ENCODE data around the gene MCC.

- TF ChIP-seq, protein P1, sequence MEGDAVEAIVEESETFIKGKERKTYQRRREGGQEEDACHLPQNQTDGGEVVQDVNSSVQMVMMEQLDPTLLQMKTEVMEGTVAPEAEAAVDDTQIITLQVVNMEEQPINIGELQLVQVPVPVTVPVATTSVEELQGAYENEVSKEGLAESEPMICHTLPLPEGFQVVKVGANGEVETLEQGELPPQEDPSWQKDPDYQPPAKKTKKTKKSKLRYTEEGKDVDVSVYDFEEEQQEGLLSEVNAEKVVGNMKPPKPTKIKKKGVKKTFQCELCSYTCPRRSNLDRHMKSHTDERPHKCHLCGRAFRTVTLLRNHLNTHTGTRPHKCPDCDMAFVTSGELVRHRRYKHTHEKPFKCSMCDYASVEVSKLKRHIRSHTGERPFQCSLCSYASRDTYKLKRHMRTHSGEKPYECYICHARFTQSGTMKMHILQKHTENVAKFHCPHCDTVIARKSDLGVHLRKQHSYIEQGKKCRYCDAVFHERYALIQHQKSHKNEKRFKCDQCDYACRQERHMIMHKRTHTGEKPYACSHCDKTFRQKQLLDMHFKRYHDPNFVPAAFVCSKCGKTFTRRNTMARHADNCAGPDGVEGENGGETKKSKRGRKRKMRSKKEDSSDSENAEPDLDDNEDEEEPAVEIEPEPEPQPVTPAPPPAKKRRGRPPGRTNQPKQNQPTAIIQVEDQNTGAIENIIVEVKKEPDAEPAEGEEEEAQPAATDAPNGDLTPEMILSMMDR (IDR thresholded peaks at IDR 0.05), result no peak
- TF ChIP-seq EP300 (IDR thresholded peaks at IDR 0.05) (no peak), POLR2A (IDR thresholded peaks at IDR 0.05) (no peak)
Observed at GRCh38 chr5:113437111-113437510, 51.1 kb downstream of the MCC start.

Data from upper lobe of left lung (tissue), 4 donors.